WTC11 (cell line): ENCODE data around the gene TCF7. TPM values are rescaled to one million over a fixed set of nuclear protein-coding genes. Genes with fewer than 3 reads are reported as not detected.

Experiments
- ATF6 ChIP-seq: sonication (generic); formaldehyde crosslinking; IDR thresholded peaks from 2 replicates; pipeline ENCODE4 v1.8.1; 2023; ENCODE audit warnings: mild to moderate bottlenecking, missing genetic modification reagents
- CTCF ChIP-seq: fragments of 200-600 bp; IDR thresholded peaks from 2 replicates; pipeline ENCODE4 v1.8.0; 2022; ENCODE audit warnings: antibody characterized with exemption
- ESRRA ChIP-seq: sonication (generic); formaldehyde crosslinking; IDR thresholded peaks from 2 replicates; pipeline ENCODE4 v1.8.1; 2022; ENCODE audit warnings: mild to moderate bottlenecking, missing genetic modification reagents, borderline replicate concordance
- ETV6 ChIP-seq: sonication (generic); formaldehyde crosslinking; IDR thresholded peaks from 2 replicates; pipeline ENCODE4 v1.8.1; 2022; ENCODE audit warnings: mild to moderate bottlenecking, missing genetic modification reagents
- FOXJ3 ChIP-seq: sonication (generic); formaldehyde crosslinking; IDR thresholded peaks from 2 replicates; pipeline ENCODE4 v1.9.0; 2021; ENCODE audit warnings: missing genetic modification reagents, mild to moderate bottlenecking, borderline replicate concordance
- GABPB1 ChIP-seq: sonication (generic); formaldehyde crosslinking; IDR thresholded peaks from 2 replicates; pipeline ENCODE4 v1.8.1; 2023; ENCODE audit warnings: mild to moderate bottlenecking, missing genetic modification reagents
- JAZF1 ChIP-seq: fragments of 250-450 bp; sonication (Bioruptor Pico); IDR thresholded peaks from 2 replicates; pipeline ENCODE4 v1.9.0; 2021; ENCODE audit warnings: moderate library complexity, mild to moderate bottlenecking, inconsistent platforms
- KAT7 ChIP-seq: sonication (generic); formaldehyde crosslinking; IDR thresholded peaks from 2 replicates; pipeline ENCODE4 v1.8.1; 2023; ENCODE audit warnings: missing genetic modification reagents, mild to moderate bottlenecking, borderline replicate concordance
- MLX ChIP-seq: sonication (generic); formaldehyde crosslinking; IDR thresholded peaks from 2 replicates; pipeline ENCODE4 v1.8.1; 2023; ENCODE audit warnings: mild to moderate bottlenecking, missing genetic modification reagents, moderate library complexity
- MXD4 ChIP-seq: fragments of 250-450 bp; sonication (Bioruptor Pico); IDR thresholded peaks from 2 replicates; pipeline ENCODE4 v1.8.0; 2021; ENCODE audit warnings: mild to moderate bottlenecking, moderate library complexity, borderline replicate concordance
- NR1H2 ChIP-seq: sonication (generic); formaldehyde crosslinking; IDR thresholded peaks from 2 replicates; pipeline ENCODE4 v1.9.0; 2021; ENCODE audit warnings: mild to moderate bottlenecking, moderate library complexity, missing genetic modification reagents
- NR3C1 ChIP-seq: sonication (generic); formaldehyde crosslinking; conservative IDR thresholded peaks from 2 replicates; pipeline ENCODE4 v1.8.1; 2023; ENCODE audit warnings: low read depth, mild to moderate bottlenecking, missing genetic modification reagents
- PRRX2 ChIP-seq: fragments of 250-450 bp; sonication (Bioruptor Pico); IDR thresholded peaks from 2 replicates; pipeline ENCODE4 v1.8.0; 2021; ENCODE audit warnings: mild to moderate bottlenecking
- RELA ChIP-seq: sonication (generic); formaldehyde crosslinking; IDR thresholded peaks from 2 replicates; pipeline ENCODE4 v1.8.1; 2022; ENCODE audit warnings: missing genetic modification reagents, mild to moderate bottlenecking, borderline replicate concordance
- RORB ChIP-seq: fragments of 250-450 bp; sonication (Bioruptor Pico); IDR thresholded peaks from 2 replicates; pipeline ENCODE4 v1.9.0; 2021; ENCODE audit warnings: mild to moderate bottlenecking
- SMAD3 ChIP-seq: sonication (generic); formaldehyde crosslinking; IDR thresholded peaks from 2 replicates; pipeline ENCODE4 v1.8.0; 2022; ENCODE audit warnings: missing genetic modification reagents, mild to moderate bottlenecking, borderline replicate concordance
- SOX15 ChIP-seq: fragments of 250-450 bp; sonication (Bioruptor Pico); IDR thresholded peaks from 2 replicates; pipeline ENCODE4 v1.9.0; 2021; ENCODE audit warnings: mild to moderate bottlenecking
- TEAD1 ChIP-seq: sonication (generic); formaldehyde crosslinking; IDR thresholded peaks from 2 replicates; pipeline ENCODE4 v1.8.0; 2022; ENCODE audit warnings: mild to moderate bottlenecking, missing genetic modification reagents
- TEAD4 ChIP-seq: sonication (generic); formaldehyde crosslinking; IDR thresholded peaks from 2 replicates; pipeline ENCODE4 v1.8.0; 2022; ENCODE audit warnings: mild to moderate bottlenecking, missing genetic modification reagents
- ZNF121 ChIP-seq: sonication (generic); formaldehyde crosslinking; IDR thresholded peaks from 2 replicates; pipeline ENCODE4 v1.8.0; 2023; ENCODE audit warnings: missing genetic modification reagents
- ZNF396 ChIP-seq: fragments of 250-450 bp; sonication (Bioruptor Pico); IDR thresholded peaks from 2 replicates; pipeline ENCODE4 v1.8.0; 2021; ENCODE audit warnings: mild to moderate bottlenecking, moderate library complexity, borderline replicate concordance
- ZNF425 ChIP-seq: fragments of 250-450 bp; sonication (Bioruptor Pico); conservative IDR thresholded peaks from 2 replicates; pipeline ENCODE4 v1.9.0; 2021; ENCODE audit warnings: mild to moderate bottlenecking
- total RNA-seq: library from RNA; stranded (reverse); gene quantifications from 3 replicates; pipeline ENCODE4 v1.2.3, GENCODE V29; 2021
- TF ChIP-seq, protein P1 (sequence below): fragments of 250-450 bp; sonication (Bioruptor Pico); IDR thresholded peaks from 2 replicates; pipeline ENCODE4 v1.9.0; 2021; ENCODE audit warnings: mild to moderate bottlenecking
- TF ChIP-seq, protein P2 (sequence below): sonication (generic); formaldehyde crosslinking; IDR thresholded peaks from 2 replicates; pipeline ENCODE4 v1.8.1; 2023; ENCODE audit warnings: mild to moderate bottlenecking, missing genetic modification reagents

TCF7 gene
- total RNA-seq, 1 experiment from 2014 or later, result 11.3 TPM

- TF ChIP-seq, protein P1, sequence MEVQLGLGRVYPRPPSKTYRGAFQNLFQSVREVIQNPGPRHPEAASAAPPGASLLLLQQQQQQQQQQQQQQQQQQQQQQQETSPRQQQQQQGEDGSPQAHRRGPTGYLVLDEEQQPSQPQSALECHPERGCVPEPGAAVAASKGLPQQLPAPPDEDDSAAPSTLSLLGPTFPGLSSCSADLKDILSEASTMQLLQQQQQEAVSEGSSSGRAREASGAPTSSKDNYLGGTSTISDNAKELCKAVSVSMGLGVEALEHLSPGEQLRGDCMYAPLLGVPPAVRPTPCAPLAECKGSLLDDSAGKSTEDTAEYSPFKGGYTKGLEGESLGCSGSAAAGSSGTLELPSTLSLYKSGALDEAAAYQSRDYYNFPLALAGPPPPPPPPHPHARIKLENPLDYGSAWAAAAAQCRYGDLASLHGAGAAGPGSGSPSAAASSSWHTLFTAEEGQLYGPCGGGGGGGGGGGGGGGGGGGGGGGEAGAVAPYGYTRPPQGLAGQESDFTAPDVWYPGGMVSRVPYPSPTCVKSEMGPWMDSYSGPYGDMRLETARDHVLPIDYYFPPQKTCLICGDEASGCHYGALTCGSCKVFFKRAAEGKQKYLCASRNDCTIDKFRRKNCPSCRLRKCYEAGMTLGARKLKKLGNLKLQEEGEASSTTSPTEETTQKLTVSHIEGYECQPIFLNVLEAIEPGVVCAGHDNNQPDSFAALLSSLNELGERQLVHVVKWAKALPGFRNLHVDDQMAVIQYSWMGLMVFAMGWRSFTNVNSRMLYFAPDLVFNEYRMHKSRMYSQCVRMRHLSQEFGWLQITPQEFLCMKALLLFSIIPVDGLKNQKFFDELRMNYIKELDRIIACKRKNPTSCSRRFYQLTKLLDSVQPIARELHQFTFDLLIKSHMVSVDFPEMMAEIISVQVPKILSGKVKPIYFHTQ (CRISPR knock-in tag), result no peak
- no peak for TF ChIP-seq GABPB1 (CRISPR knock-in tag)
- no peak for TF ChIP-seq ATF6 (CRISPR knock-in tag)
- TF ChIP-seq SOX15, result no peak
- TF ChIP-seq MLX (CRISPR knock-in tag), result no peak
- no peak for TF ChIP-seq JAZF1 (CRISPR knock-in tag)
- no peak for TF ChIP-seq PRRX2 (CRISPR knock-in tag)
- no peak for TF ChIP-seq RORB (CRISPR knock-in tag)
- no peak for TF ChIP-seq ETV6 (CRISPR knock-in tag)
- peak; percentile 72 for TF ChIP-seq CTCF
- no peak for TF ChIP-seq SMAD3 (CRISPR knock-in tag)
- no peak for TF ChIP-seq FOXJ3 (CRISPR knock-in tag)
- TF ChIP-seq KAT7, result no peak
- no peak for TF ChIP-seq NR1H2 (CRISPR knock-in tag)
- TF ChIP-seq, protein P2, sequence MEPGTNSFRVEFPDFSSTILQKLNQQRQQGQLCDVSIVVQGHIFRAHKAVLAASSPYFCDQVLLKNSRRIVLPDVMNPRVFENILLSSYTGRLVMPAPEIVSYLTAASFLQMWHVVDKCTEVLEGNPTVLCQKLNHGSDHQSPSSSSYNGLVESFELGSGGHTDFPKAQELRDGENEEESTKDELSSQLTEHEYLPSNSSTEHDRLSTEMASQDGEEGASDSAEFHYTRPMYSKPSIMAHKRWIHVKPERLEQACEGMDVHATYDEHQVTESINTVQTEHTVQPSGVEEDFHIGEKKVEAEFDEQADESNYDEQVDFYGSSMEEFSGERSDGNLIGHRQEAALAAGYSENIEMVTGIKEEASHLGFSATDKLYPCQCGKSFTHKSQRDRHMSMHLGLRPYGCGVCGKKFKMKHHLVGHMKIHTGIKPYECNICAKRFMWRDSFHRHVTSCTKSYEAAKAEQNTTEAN (CRISPR knock-in tag), result no peak
- TF ChIP-seq RELA (CRISPR knock-in tag), result no peak
- no peak for TF ChIP-seq ZNF396 (CRISPR knock-in tag)
- TF ChIP-seq ZNF425 (CRISPR knock-in tag), result no peak
- TF ChIP-seq NR3C1 (CRISPR knock-in tag), result no peak
- TF ChIP-seq TEAD4 (CRISPR knock-in tag), result 0 out of 2 replicates have a peak, but pooled peaks have one; percentile 54
- no peak for TF ChIP-seq MXD4 (CRISPR knock-in tag)
- TF ChIP-seq TEAD1 (CRISPR knock-in tag), result peak; percentile 76; the same call in 1 of the 2 replicates
- no peak for TF ChIP-seq ESRRA (CRISPR knock-in tag)
- TF ChIP-seq ZNF121 (CRISPR knock-in tag), result peak; percentile 66; the same call in 1 of the 2 replicates
Measured at GRCh38 chr5:134140530-134141201, 26.2 kb downstream of the TCF7 start (continued).
